Calu3 (cell line): ENCODE data around the gene ELFN1. TPM values are rescaled to one million over a fixed set of nuclear protein-coding genes. Genes with fewer than 3 reads are reported as not detected.

Experiments
- BruUV-seq: library from RNA; stranded (reverse); fragments of 400-500 nt; replicated peaks from 2 replicates; lab custom pipeline; 2021; lab: Mats Ljungman, UMichigan
- CTCF ChIA-PET: fragments of 300-600 bp; sonication (Branson Sonifier 250); formaldehyde crosslinking; loops from one replicate; lab custom pipeline; 2022; ENCODE audit warnings: antibody characterized with exemption; lab: Charles Lee
- DNase-seq: peaks from one replicate; pipeline ENCODE4 v3.0.0; 2022
- H3K27ac Mint-ChIP-seq: one replicate; pipeline ENCODE4 v1.8.0; 2022; ENCODE audit warnings: mixed read lengths; ENCODE audit not compliant: unreplicated experiment
- H3K27me3 Mint-ChIP-seq: one replicate; pipeline ENCODE4 v1.8.0; 2022; ENCODE audit warnings: mixed read lengths; ENCODE audit not compliant: unreplicated experiment
- H3K36me3 Mint-ChIP-seq: one replicate; pipeline ENCODE4 v1.8.0; 2022; ENCODE audit warnings: mild to moderate bottlenecking, moderate library complexity, mixed read lengths; ENCODE audit not compliant: insufficient read depth, unreplicated experiment
- H3K4me1 Mint-ChIP-seq: one replicate; pipeline ENCODE4 v1.8.0; 2022; ENCODE audit warnings: mild to moderate bottlenecking, low read depth, mixed read lengths; ENCODE audit not compliant: unreplicated experiment
- H3K4me3 Mint-ChIP-seq: one replicate; pipeline ENCODE4 v1.8.0; 2022; ENCODE audit warnings: mild to moderate bottlenecking, low read depth, moderate library complexity, mixed read lengths; ENCODE audit not compliant: unreplicated experiment
- H3K9me3 Mint-ChIP-seq: one replicate; pipeline ENCODE4 v1.8.0; 2022; ENCODE audit warnings: low read depth, mixed read lengths; ENCODE audit not compliant: unreplicated experiment
- CTCF ChIP-seq: fragments of 200-600 bp; IDR thresholded peaks from one replicate; pipeline ENCODE4 v1.8.0; 2022; ENCODE audit warnings: antibody characterized with exemption; ENCODE audit not compliant: unreplicated experiment
- intact Hi-C: fragments of 100-400 bp; cut with micrococcal nuclease; formaldehyde crosslinking; loops from one replicate; pipeline ENCODE4 v1.10.0; 2022; ENCODE audit not compliant: unreplicated experiment
- total RNA-seq: library from RNA; stranded (reverse); gene quantifications from 2 replicates; pipeline ENCODE4 v1.2.3, GENCODE V29; 2022

ELFN1 gene
- total RNA-seq, 1 experiment from 2014 or later, result not detected

GRCh38 chr7:1689311-1689710 lies 19.2 kb downstream of the ELFN1 start:
- no peak overlapping the region for H3K27ac Mint-ChIP-seq
- no peak overlapping the region for H3K4me3 Mint-ChIP-seq
- peaks cover 11% of the 10 kb centered on the region for H3K9me3 Mint-ChIP-seq
- no peaks in the 10 kb centered on the region for H3K4me1 Mint-ChIP-seq
- TF ChIP-seq CTCF, result no peak
- CTCF ChIA-PET, result no interaction called here
- H3K27me3 Mint-ChIP-seq, result peaks cover 77% of the 10 kb centered on the region
- BruUV-seq, result no TSS peak
- intact Hi-C loops, result no loop called here
- no peaks in the 10 kb centered on the region for H3K36me3 Mint-ChIP-seq
- no peak for DNase-seq

- no TSS peak for BruUV-seq
Measured at GRCh38 chr7:1690359-1690958, 20.4 kb downstream of the ELFN1 start.

GRCh38 chr7:1691096-1691495 lies 21.0 kb downstream of the ELFN1 start:
- peaks cover 4% of the 10 kb centered on the region for H3K9me3 Mint-ChIP-seq
- intact Hi-C loops, result no loop called here
- no peak for TF ChIP-seq CTCF
- H3K27me3 Mint-ChIP-seq, result peaks cover 83% of the 10 kb centered on the region
- H3K27ac Mint-ChIP-seq, result no peak overlapping the region
- no TSS peak for BruUV-seq
- no peak overlapping the region for H3K4me3 Mint-ChIP-seq
- H3K4me1 Mint-ChIP-seq, result no peaks in the 10 kb centered on the region
- CTCF ChIA-PET, result no interaction called here
- H3K36me3 Mint-ChIP-seq, result no peaks in the 10 kb centered on the region
- no peak for DNase-seq

More at GRCh38 chr7:1690359-1690958, 20.4 kb downstream of the ELFN1 start:
- H3K4me1 Mint-ChIP-seq, result no peaks in the 10 kb centered on the region
- CTCF ChIA-PET, result no interaction called here
- intact Hi-C loops, result no loop called here
- DNase-seq, result no peak
- no peak overlapping the region for H3K4me3 Mint-ChIP-seq
- H3K36me3 Mint-ChIP-seq, result no peaks in the 10 kb centered on the region
- no peak for TF ChIP-seq CTCF
- H3K27ac Mint-ChIP-seq, result no peak overlapping the region
- peaks cover 4% of the 10 kb centered on the region for H3K9me3 Mint-ChIP-seq
- H3K27me3 Mint-ChIP-seq, result peaks cover 81% of the 10 kb centered on the region

GRCh38 chr7:1691601-1692514 lies 21.8 kb downstream of the ELFN1 start:
- no TSS peak for BruUV-seq
- CTCF ChIA-PET, result interaction anchor here (0.7 kb wide), 1 partner anchor 1317 kb away, joined by 3 read pairs; no protein-coding TSS in a partner anchor
- no peak for DNase-seq
- no peak for TF ChIP-seq CTCF
- H3K27ac Mint-ChIP-seq, result no peak overlapping the region
- intact Hi-C loops, result no loop called here
- no peaks in the 10 kb centered on the region for H3K4me1 Mint-ChIP-seq
- H3K9me3 Mint-ChIP-seq, result peaks cover 4% of the 10 kb centered on the region
- H3K4me3 Mint-ChIP-seq, result no peak overlapping the region
- H3K36me3 Mint-ChIP-seq, result peaks cover 2% of the 10 kb centered on the region
- H3K27me3 Mint-ChIP-seq, result peaks cover 90% of the 10 kb centered on the region
